Ascending aorta (tissue), 2 donors: ENCODE data around the gene ST7L. TPM values are rescaled to one million over a fixed set of nuclear protein-coding genes. Genes with fewer than 3 reads are reported as not detected.

ENCODE experiments used
- DNase-seq, 2 donors: peaks; one replicate each; pipeline ENCODE4 v3.0.0-alpha.2; 2019; ENCODE audit warnings: low spot score in 2 of 2
- H3K27ac ChIP-seq, 2 donors: fragments of 200-600 bp; sonication (generic); one replicate each; pipeline ENCODE4 v1.5.1; 2016 to 2017; ENCODE audit warnings: mild to moderate bottlenecking in 1 of 2
- H3K27me3 ChIP-seq: fragments of 200-600 bp; sonication (generic); one replicate; pipeline ENCODE4 v1.5.1; 2017
- H3K36me3 ChIP-seq, 2 donors: fragments of 200-600 bp; sonication (generic); one replicate each; pipeline ENCODE4 v1.5.1; 2016
- H3K4me1 ChIP-seq, 2 donors: fragments of 200-600 bp; sonication (generic); one replicate each; pipeline ENCODE4 v1.5.1; 2016 to 2017; ENCODE audit warnings: mild to moderate bottlenecking in 1 of 2
- H3K4me3 ChIP-seq, 2 donors: fragments of 200-600 bp; sonication (generic); one replicate each; pipeline ENCODE4 v1.5.1; 2016 to 2017; ENCODE audit warnings: mild to moderate bottlenecking in 1 of 2
- H3K9me3 ChIP-seq, 2 donors: fragments of 200-600 bp; sonication (generic); one replicate each; pipeline ENCODE4 v1.5.1; 2016
- intact Hi-C: fragments of 100-400 bp; cut with DNase I; formaldehyde crosslinking; loops from one replicate; pipeline ENCODE4 v1.15.1; 2023
- total RNA-seq: library from RNA; depleted of rRNA; stranded (reverse); fragments of >200 nt; gene quantifications from one replicate; pipeline ENCODE4 v1.1.0, GENCODE V29; 2016
- TF ChIP-seq, protein P1 (sequence below), 3 experiments: fragments of 200-600 bp in 2 of 3; fragments of 450-650 bp in 1 of 3; sonication (generic) in 2 of 3; IDR thresholded peaks; one replicate each; pipeline ENCODE4 v1.5.1; 2016 to 2019; ENCODE audit warnings: antibody characterized with exemption in 3 of 3, mild to moderate bottlenecking in 1 of 3, moderate library complexity in 1 of 3

The ST7L gene
- total RNA-seq, 1 donor from 2014 or later: 4.0 TPM

DNA sequence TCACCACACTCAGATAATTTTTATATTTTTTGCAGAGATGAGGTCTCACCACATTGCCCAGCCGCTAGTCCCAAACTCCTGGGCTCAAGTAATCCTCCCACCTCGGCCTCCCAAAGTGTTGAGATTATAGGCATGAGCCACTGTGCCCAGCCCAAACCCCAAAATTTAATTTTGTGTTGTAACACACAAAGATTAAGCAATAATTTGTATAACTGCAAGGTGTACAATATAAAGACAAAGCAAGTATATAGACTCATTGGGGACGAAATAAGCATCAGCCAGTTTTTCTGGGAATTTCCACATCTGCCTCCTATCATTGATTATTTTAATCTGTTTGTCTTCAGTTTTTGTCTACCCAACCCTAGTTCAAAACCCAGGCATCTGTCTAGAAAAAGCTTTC, 42.7 kb downstream of the ST7L start:
- no peak overlapping the region for H3K4me3 ChIP-seq
- H3K9me3 ChIP-seq: no peaks in the 10 kb centered on the region
- H3K36me3 ChIP-seq: peaks cover 49 to 57% of the 10 kb centered on the region in 2 donors
- no peak overlapping the region for H3K27ac ChIP-seq
- DNase-seq: no peak
- no peaks in the 10 kb centered on the region for H3K4me1 ChIP-seq
- H3K27me3 ChIP-seq: no peaks in the 10 kb centered on the region
- TF ChIP-seq, protein P1, sequence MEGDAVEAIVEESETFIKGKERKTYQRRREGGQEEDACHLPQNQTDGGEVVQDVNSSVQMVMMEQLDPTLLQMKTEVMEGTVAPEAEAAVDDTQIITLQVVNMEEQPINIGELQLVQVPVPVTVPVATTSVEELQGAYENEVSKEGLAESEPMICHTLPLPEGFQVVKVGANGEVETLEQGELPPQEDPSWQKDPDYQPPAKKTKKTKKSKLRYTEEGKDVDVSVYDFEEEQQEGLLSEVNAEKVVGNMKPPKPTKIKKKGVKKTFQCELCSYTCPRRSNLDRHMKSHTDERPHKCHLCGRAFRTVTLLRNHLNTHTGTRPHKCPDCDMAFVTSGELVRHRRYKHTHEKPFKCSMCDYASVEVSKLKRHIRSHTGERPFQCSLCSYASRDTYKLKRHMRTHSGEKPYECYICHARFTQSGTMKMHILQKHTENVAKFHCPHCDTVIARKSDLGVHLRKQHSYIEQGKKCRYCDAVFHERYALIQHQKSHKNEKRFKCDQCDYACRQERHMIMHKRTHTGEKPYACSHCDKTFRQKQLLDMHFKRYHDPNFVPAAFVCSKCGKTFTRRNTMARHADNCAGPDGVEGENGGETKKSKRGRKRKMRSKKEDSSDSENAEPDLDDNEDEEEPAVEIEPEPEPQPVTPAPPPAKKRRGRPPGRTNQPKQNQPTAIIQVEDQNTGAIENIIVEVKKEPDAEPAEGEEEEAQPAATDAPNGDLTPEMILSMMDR (IDR thresholded peaks at IDR 0.05): no peak
- intact Hi-C loops: no loop called here

DNA sequence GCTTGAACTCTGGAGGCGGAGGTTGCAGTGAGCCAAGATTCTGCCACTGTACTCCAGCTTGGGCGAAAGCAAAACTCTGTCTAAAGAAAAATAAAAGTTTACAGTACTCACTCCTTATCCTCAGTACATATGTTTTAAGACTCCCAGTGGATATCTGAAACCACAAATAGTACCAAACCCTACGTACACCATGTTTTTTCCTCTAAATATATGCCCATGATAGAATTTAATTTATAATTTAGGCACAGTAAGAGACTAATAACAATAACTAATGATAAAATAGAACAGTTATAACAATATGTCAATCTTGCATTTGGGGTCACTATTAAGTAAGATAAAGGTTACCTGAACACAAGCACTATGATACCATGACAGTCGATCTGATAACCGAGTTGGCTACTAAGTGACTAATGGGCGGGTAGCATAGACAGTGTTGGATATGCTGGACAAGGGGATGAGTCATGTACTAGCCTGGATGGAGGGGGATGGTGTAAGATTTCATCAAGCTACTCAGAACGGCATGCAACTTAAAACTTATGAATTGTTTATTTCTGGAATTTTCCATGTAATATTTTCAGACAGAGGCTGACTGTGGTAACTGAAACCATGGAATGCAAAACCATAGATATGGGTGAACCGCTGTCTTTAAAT, 43.7 kb downstream of the ST7L start:
- no peaks in the 10 kb centered on the region for H3K4me1 ChIP-seq
- no peak overlapping the region for H3K27ac ChIP-seq
- no peaks in the 10 kb centered on the region for H3K27me3 ChIP-seq
- no peak for DNase-seq
- H3K4me3 ChIP-seq: no peak overlapping the region
- TF ChIP-seq, protein P1 (IDR thresholded peaks at IDR 0.05): no peak
- H3K9me3 ChIP-seq: no peaks in the 10 kb centered on the region
- H3K36me3 ChIP-seq: peaks cover 40 to 49% of the 10 kb centered on the region in 2 donors
- intact Hi-C loops: no loop called here

DNA sequence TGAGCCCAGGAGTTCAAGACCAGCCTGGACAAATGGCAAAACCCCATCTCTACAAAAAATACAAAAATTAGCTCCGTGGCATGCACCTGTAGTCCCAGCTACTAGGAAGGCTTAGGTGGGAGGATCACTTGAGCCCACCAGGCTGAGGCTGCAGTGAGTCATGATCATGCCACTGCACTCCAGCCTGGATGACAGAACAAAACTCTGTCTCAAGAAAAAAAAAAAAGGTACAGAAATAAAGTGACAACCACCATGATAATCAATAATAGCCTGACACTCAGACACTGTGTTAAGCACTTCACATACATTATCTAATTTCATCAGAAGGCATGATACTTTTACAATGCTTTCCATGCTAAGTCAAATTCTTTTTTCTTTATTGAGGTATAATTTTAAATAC, 53.1 kb downstream of the ST7L start:
- Histone ChIP-seq H3K36me3 (peaks cover 4 to 18% of the 10 kb centered on the region in 2 donors), H3K27me3 (no peaks in the 10 kb centered on the region), H3K27ac (no peak overlapping the region), H3K4me1 (no peaks in the 10 kb centered on the region), H3K4me3 (no peak overlapping the region), H3K9me3 (no peaks in the 10 kb centered on the region)
- TF ChIP-seq, protein P1 (IDR thresholded peaks at IDR 0.05): no peak
- intact Hi-C loops: no loop called here
- DNase-seq: no peak

DNA sequence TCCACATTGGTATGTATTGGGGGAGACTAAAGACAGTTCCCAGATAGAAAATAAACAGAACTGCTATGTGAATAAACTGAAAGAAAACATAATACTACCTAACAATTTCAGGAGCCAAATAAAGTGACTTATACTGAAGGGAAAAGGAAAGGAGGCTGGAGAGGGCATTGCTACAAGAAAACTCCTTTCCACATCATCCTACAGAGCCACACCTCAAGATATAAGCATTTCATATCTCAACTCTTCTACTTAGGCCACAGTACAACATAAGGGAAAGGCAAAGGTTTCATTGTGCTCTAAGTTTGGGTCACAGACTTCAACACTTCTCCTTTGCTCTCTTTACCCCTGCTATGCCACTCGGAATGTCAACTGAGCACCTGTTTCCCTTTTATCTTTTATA, 54.9 kb downstream of the ST7L start:
- no peaks in the 10 kb centered on the region for H3K9me3 ChIP-seq
- no peaks in the 10 kb centered on the region for H3K27me3 ChIP-seq
- no peak for DNase-seq
- TF ChIP-seq, protein P1 (IDR thresholded peaks at IDR 0.05): no peak
- H3K4me3 ChIP-seq: no peak overlapping the region
- H3K36me3 ChIP-seq: peaks cover 6 to 9% of the 10 kb centered on the region in 2 donors
- no peak overlapping the region for H3K27ac ChIP-seq
- H3K4me1 ChIP-seq: no peaks in the 10 kb centered on the region
- intact Hi-C loops: no loop called here

DNA sequence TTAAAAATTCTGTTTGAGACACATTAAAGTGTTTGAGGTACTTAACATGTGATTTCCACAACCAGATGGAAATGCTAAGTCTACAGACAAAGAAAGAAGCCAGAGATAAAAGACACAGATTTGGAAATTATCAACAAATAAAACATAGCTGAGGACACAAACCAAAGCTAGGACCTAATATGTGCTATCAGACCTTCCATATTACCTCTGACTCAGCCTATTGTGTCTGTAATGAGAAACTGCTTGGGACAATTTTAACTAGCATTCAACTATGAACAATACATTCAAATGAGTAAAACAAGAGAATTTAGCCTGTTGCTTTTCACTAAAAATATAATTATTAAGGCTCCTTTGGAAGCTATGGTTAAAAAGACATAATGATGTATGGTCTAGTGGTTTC, 55.6 kb downstream of the ST7L start:
- no peak for DNase-seq
- no peaks in the 10 kb centered on the region for H3K9me3 ChIP-seq
- H3K27ac ChIP-seq: no peak overlapping the region
- intact Hi-C loops: no loop called here
- no peaks in the 10 kb centered on the region for H3K4me1 ChIP-seq
- H3K27me3 ChIP-seq: no peaks in the 10 kb centered on the region
- no peak overlapping the region for H3K4me3 ChIP-seq
- peaks cover 4 to 9% of the 10 kb centered on the region in 2 donors for H3K36me3 ChIP-seq
- TF ChIP-seq, protein P1 (IDR thresholded peaks at IDR 0.05): no peak

DNA sequence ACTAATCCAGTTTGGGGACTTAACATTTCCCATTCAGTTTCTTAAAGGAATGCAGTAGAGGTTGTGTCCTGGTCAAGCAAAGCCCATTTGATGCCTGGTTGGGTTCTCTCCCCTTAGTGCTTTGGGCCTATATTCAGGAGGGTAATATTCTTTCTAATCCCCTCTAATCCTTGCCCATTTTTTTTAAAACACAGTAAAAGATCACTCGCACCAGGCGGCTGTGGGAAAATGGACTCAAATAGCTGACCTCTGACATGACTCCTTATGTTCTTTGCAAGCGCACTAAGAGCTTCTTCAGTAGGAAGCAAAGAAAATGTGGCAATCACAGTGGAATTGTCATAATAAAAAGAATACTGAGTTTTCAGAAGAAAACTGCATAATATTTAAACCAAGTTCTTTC, 60.3 kb downstream of the ST7L start:
- peaks cover 0 to 4% of the 10 kb centered on the region in 2 donors for H3K36me3 ChIP-seq
- TF ChIP-seq, protein P1 (IDR thresholded peaks at IDR 0.05): no peak

More for the DNA sequence above, 60.3 kb downstream of the ST7L start:
- intact Hi-C loops: no loop called here
- no peaks in the 10 kb centered on the region for H3K4me1 ChIP-seq
- no peak overlapping the region for H3K27ac ChIP-seq
- DNase-seq: no peak
- no peaks in the 10 kb centered on the region for H3K27me3 ChIP-seq
- no peaks in the 10 kb centered on the region for H3K9me3 ChIP-seq
- H3K4me3 ChIP-seq: no peak overlapping the region
